ENCODE results near the gene FXYD1.
A peak's percentile ranks its signal among the peaks of the same experiment; 100 is the strongest.
"Not testable (repeated sequence)": the region's sequence is repeated elsewhere in the genome, so short reads cannot be mapped to it uniquely, and the experiment has no call there.

FXYD1 gene

GRCh38 chr19:35138305-35138892 lies at the start of gene FXYD1:
FXYD1 (plus strand) TSS chr19:35138824; CDS start chr19:35140080, 1,256 bp downstream.
- no peak for DNase-seq

GRCh38 chr19:35089554-35089953 lies 49.1 kb upstream of the FXYD1 start:
- no peak for DNase-seq

- DNase-seq, result no peak
Measured at GRCh38 chr19:35090160-35090505, 48.5 kb upstream of the FXYD1 start.

- DNase-seq, result peak; percentile 41
Measured at GRCh38 chr19:35090506-35091214, 48.0 kb upstream of the FXYD1 start.

- DNase-seq, result no peak
Measured at GRCh38 chr19:35093430-35093829, 45.2 kb upstream of the FXYD1 start.

- no peak for DNase-seq
Measured at GRCh38 chr19:35093941-35094647, 44.5 kb upstream of the FXYD1 start.

GRCh38 chr19:35094656-35095055 lies 44.0 kb upstream of the FXYD1 start:
- no peak for DNase-seq

- no peak for DNase-seq
Measured at GRCh38 chr19:35095667-35096368, 42.8 kb upstream of the FXYD1 start.

- DNase-seq, result no peak
Measured at GRCh38 chr19:35098413-35099049, 40.1 kb upstream of the FXYD1 start.

- no peak for DNase-seq
Measured at GRCh38 chr19:35099155-35099896, 39.3 kb upstream of the FXYD1 start.

GRCh38 chr19:35099897-35100275 lies 38.7 kb upstream of the FXYD1 start:
- no peak for DNase-seq

GRCh38 chr19:35100588-35101533 lies 37.8 kb upstream of the FXYD1 start:
- no peak for DNase-seq

GRCh38 chr19:35101949-35102348 lies 36.7 kb upstream of the FXYD1 start:
- DNase-seq, result not testable (repeated sequence)

GRCh38 chr19:35103614-35104013 lies 35.0 kb upstream of the FXYD1 start:
- DNase-seq, result not testable (repeated sequence)

GRCh38 chr19:35104361-35104760 lies 34.3 kb upstream of the FXYD1 start:
- no peak for DNase-seq

- no peak for DNase-seq
Measured at GRCh38 chr19:35105047-35105410, 33.6 kb upstream of the FXYD1 start.

GRCh38 chr19:35105411-35106290 lies 33.0 kb upstream of the FXYD1 start:
- no peak for DNase-seq

GRCh38 chr19:35106291-35106583 lies 32.4 kb upstream of the FXYD1 start:
- no peak for DNase-seq

- no peak for DNase-seq
Measured at GRCh38 chr19:35106898-35107541, 31.6 kb upstream of the FXYD1 start.

- no peak for DNase-seq
Measured at GRCh38 chr19:35107545-35107944, 31.1 kb upstream of the FXYD1 start.

All from activated CD8-positive, alpha-beta memory T cell treated with anti-CD3 and anti-CD28 coated beads, Interleukin-2, amount 50 U/mL, for 4 hours (primary cell).